ENCODE results near the gene GALC. TPM values are rescaled to one million over a fixed set of nuclear protein-coding genes. Genes with fewer than 3 reads are reported as not detected.

Gene GALC
- total and polyA plus RNA-seq, 2 donors (not counting 3 experiments of a cell fraction or from before 2014, with no cell fraction given), result 12.4 to 14.2 TPM

- Histone ChIP-seq H3K79me2 (ENCODE audit: control insufficient read depth, insufficient read depth, low read length) (no peaks in the 10 kb centered on the region), H3K4me1 (ENCODE audit: control insufficient read depth, extremely low read depth, insufficient read depth, low read length) (no peaks in the 10 kb centered on the region), H3K4me2 (ENCODE audit: insufficient read depth, low read length) (no peak overlapping the region), H3K27ac (ENCODE audit: insufficient read depth, low read depth, low read length) (no peak overlapping the region), H2AFZ (ENCODE audit: low read depth, low read length) (no peak overlapping the region), H3K9me1 (replicated peaks; ENCODE audit: control insufficient read depth, extremely low read depth, insufficient read depth, low read length) (no peaks in the 10 kb centered on the region), H4K20me1 (replicated peaks; ENCODE audit: control insufficient read depth, extremely low read depth, insufficient read depth, low read length) (no peaks in the 10 kb centered on the region), H3K27me3 (ENCODE audit: control insufficient read depth in 2 of 2, insufficient read depth in 2 of 2, low read length in 2 of 2) (no peaks in the 10 kb centered on the region), H3K9ac (replicated peaks; ENCODE audit: extremely low read depth, insufficient read depth, low read length) (no peak overlapping the region), H3K4me3 (replicated peaks in 1 of 3; ENCODE audit: insufficient read depth in 1 of 3, low read depth in 1 of 3, low read length in 3 of 3) (no peak overlapping the region), H3K36me3 (ENCODE audit: control insufficient read depth in 2 of 2, extremely low read depth in 1 of 2, insufficient read depth in 2 of 2, low read length in 2 of 2) (no peaks in the 10 kb centered on the region), H3K9me3 (replicated peaks; ENCODE audit: control insufficient read depth, insufficient read depth, low read length) (no peaks in the 10 kb centered on the region)
- CTCF ChIA-PET, result no interaction called here
- no peak for FAIRE-seq
- BruUV-seq (replicated peaks), result no TSS peak
- intact Hi-C loops (cut with micrococcal nuclease) (no loop called here), dilution Hi-C loops (cut with MboI; ENCODE audit: extremely low pct_ligation_motif_present, low sequenced_read_pairs) (no loop called here)
- TF ChIP-seq MYC (IDR thresholded peaks at IDR 0.05; ENCODE audit: low read depth, low read length), result no peak
- TF ChIP-seq POLR2A (IDR thresholded peaks at IDR 0.05; ENCODE audit: low read depth, low read length), result no peak
- TF ChIP-seq GATA2 (IDR thresholded peaks at IDR 0.05; ENCODE audit: insufficient read depth, insufficient read length, low read depth, low read length), result no peak
- TF ChIP-seq FOS (IDR thresholded peaks at IDR 0.05; ENCODE audit: borderline replicate concordance, insufficient read depth, low read length), result no peak
- no peak for TF ChIP-seq POLR2AphosphoS5 (IDR thresholded peaks at IDR 0.05; ENCODE audit: insufficient read depth, low read depth, low read length)
- no peak for TF ChIP-seq CTCF (IDR thresholded peaks at IDR 0.05; ENCODE audit: extremely low read depth in 1 of 2, insufficient read depth in 1 of 2, low read depth in 1 of 2, low read length in 2 of 2)
- no peak for TF ChIP-seq MAX (IDR thresholded peaks at IDR 0.05; ENCODE audit: insufficient read depth, insufficient read length)
- TF ChIP-seq JUN (IDR thresholded peaks at IDR 0.05; ENCODE audit: borderline replicate concordance, insufficient read depth, insufficient read length, low read depth), result no peak
- no peak for TF ChIP-seq EZH2 (IDR thresholded peaks at IDR 0.05; ENCODE audit: borderline replicate concordance, low read depth, low read length, severe bottlenecking)
- no peak for DNase-seq (ENCODE audit: low read depth, low spot score)
- POLR2A ChIA-PET, result no interaction called here
These were observed 13.3 kb downstream of the GALC start for GRCh38 chr14:87979689-87980088.

Measured in endothelial cell of umbilical vein (primary cell).